HG03103 (cell line): Measurements from ENCODE around the gene MVD.
A peak's percentile ranks its signal among the peaks of the same experiment; 100 is the strongest.

ENCODE experiments used
- ATAC-seq: cut with Tn5 transposase; IDR thresholded peaks from one replicate; pipeline ENCODE4 v1.9.1; 2021; ENCODE audit warnings: low read depth; ENCODE audit not compliant: unreplicated experiment

MVD gene, protein sequence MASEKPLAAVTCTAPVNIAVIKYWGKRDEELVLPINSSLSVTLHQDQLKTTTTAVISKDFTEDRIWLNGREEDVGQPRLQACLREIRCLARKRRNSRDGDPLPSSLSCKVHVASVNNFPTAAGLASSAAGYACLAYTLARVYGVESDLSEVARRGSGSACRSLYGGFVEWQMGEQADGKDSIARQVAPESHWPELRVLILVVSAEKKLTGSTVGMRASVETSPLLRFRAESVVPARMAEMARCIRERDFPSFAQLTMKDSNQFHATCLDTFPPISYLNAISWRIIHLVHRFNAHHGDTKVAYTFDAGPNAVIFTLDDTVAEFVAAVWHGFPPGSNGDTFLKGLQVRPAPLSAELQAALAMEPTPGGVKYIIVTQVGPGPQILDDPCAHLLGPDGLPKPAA

GRCh38 chr16:88662843-88663606, at the start of gene MVD:
TSS of gene MVD (minus strand) at chr16:88663091. CDS start at chr16:88663080, 11 bp downstream.
- peak; percentile 90 for ATAC-seq

GRCh38 chr16:88712362-88712979, 49.6 kb upstream of the MVD start:
- ATAC-seq: no peak

- no peak for ATAC-seq
Measured at GRCh38 chr16:88711750-88712340, 49.0 kb upstream of the MVD start.

DNA sequence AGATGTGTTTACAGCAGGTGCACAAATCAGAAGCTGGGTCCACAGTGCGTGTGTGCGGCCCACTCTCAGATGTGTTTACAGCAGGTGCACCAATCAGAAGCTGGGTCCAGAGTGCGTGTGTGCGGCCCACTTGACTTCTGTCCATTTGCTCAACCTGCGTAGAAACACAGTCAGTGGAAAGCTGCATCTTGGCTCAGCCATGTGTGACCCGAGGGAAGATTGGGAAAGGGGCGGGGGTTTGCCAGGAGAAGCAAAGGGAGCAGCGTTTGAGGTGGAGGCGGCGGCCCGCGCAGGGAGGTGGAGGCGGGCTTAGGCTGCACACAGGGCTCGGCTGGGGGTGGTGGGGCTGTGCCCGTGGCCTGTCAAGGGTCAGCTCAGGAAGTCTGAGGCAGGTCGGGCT, 47.7 kb upstream of the MVD start:
- no peak for ATAC-seq

- ATAC-seq: no peak
Measured at GRCh38 chr16:88706965-88707826, 44.3 kb upstream of the MVD start.

DNA sequence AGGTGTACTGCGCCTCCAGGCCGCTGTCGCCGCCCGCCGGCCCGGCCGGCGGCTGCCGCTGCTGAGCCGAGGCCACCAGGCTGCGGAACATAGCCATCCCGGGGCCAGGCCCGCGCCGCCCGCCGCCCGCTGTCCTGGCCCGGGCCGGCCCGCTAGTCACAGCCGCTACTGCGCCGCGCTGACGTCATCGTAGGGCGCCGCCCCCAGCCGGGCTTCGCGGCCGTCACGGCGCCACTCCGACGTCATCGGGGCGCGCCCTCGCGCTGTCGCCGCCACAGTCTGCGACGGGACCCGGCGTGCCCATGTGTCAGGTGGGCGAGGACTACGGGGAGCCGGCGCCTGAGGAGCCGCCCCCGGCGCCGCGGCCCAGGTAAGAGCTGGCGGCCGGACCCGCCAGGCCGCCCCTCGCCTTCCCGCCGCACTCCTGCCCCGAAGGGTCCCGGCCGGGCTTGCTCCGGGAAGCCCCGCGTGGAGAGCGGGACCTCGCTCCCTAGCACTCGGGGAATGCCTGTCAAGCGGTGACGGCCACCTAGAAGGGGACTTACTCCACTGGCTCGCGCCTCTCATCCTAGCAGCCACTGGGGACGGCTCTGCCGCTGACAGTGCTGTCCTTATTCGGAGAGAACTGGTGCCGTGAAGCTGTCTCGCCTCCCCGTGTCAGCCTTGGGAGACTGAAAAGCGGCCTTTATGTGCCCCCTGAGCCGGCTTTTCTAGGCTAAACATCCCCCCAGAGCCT, 43.5 kb upstream of the MVD start, which contains the start of the genes CTU2 and RNF166:
Gene CTU2, plus strand, starts transcription at position 275 of the 736 bp plus-strand sequence. Its CDS starts 28 bp downstream, at position 303.
Gene RNF166, minus strand, starts transcription at position 180 of the 736 bp plus-strand sequence. Its CDS starts 83 bp downstream, at position 97.
- ATAC-seq: peak; percentile 55

GRCh38 chr16:88705801-88706228, 42.9 kb upstream of the MVD start:
- ATAC-seq: peak; percentile 9

DNA sequence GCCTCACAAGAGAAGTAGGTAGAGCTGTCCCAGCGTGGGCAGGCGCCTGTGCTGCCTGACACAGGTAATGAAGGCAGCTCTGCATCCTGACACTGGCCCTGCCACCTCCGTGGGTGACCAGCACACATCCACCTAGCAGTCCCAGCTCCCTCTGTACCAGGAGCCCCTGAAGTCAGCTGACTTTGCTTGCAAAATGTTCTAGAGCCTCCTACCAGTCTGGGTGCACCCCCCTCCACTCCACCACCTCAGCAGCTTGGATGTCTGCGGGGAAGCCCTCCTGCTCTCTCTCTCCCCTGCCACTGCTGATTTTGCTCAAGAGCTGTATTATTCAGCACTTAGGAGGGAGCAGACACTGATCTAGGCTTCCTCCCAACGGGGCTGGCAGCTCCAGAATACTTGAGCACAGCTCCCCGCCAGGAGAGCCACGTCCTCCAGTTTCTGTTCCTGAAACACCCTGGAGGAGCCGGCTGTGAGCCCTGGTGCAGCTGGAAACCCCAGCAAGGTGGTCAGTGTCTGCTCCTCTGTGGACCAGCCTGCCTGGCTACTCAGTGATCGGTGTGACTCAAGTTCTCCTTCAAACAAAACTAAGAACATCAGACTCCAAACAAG, 42.3 kb upstream of the MVD start:
- no peak for ATAC-seq

GRCh38 chr16:88703486-88704309, 40.8 kb upstream of the MVD start:
- ATAC-seq: no peak

- no peak for ATAC-seq
Measured at GRCh38 chr16:88702371-88703210, 39.7 kb upstream of the MVD start.

DNA sequence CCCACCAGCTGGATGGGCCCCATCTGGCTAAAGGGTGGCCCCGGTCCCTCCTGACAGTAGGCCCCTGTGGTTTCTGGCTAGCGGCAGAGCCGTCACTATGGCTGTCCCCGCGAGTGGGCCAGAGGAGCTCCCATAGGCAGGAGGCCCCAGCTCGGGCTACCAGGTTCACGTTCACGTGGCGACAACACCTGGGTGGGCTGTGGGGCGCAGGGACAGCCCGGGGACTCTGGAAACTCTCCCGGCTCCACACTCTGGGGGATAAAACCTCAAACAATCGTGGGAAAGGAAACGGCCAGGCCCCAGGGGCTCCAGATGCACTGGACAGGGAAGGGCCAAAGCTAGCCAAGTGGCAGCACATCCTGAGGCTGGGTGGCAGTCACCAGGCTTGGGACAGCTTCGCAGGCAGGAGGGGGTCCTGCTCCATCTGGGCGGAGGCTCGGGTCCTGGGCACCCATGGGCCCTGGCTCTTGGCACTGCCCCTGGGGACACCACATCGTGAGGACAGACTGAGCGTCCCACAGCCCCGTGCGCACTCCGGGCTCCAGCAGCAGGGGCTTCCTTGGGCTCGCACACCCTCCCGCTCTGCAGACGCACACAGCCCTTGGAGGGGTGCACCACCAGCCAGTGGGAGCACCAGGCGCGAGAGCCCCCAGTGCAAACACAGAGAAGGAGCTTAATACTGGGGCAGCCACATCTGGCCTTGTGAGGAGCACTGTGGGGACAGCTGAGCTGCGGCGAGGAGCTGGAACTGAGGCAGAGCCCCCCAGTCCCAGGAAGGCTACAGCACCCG, 38.9 kb upstream of the MVD start:
- ATAC-seq: no peak

- peak; percentile 66 for ATAC-seq
Measured at GRCh38 chr16:88700636-88701482, 38.0 kb upstream of the MVD start.

- ATAC-seq: no peak
Measured at GRCh38 chr16:88700322-88700635, 37.4 kb upstream of the MVD start.

DNA sequence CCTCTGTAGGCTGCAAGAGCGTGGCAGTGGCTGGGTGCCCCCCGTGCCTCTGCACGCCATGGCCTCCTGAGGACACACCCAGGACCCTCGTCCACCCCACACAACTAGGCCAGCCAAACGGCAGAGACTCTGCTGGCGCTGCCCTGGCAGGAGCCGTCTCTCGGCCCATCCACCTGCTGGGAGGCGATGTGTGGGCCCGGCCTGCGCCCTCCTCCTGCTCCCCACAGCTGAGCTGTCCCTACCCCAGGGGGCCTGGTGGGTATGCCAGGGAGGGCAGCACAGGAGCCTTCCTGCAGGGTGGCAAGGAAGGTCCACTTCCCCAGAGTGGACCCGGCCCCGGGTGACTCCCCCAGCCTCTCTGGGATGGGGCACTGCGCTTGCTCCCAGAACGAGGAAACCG, 36.3 kb upstream of the MVD start:
- ATAC-seq: no peak

- ATAC-seq: no peak
Measured at GRCh38 chr16:88698646-88699045, 35.8 kb upstream of the MVD start.
